GM12801 (cell line): ENCODE results near the gene DHCR24.

Source experiments
- TF ChIP-seq, protein P1 (sequence below): IDR thresholded peaks from one replicate; pipeline ENCODE4 v1.5.1; 2011; ENCODE audit warnings: control low read depth; ENCODE audit not compliant: insufficient read length; ENCODE audit errors: extremely low read depth

DHCR24 gene

DNA sequence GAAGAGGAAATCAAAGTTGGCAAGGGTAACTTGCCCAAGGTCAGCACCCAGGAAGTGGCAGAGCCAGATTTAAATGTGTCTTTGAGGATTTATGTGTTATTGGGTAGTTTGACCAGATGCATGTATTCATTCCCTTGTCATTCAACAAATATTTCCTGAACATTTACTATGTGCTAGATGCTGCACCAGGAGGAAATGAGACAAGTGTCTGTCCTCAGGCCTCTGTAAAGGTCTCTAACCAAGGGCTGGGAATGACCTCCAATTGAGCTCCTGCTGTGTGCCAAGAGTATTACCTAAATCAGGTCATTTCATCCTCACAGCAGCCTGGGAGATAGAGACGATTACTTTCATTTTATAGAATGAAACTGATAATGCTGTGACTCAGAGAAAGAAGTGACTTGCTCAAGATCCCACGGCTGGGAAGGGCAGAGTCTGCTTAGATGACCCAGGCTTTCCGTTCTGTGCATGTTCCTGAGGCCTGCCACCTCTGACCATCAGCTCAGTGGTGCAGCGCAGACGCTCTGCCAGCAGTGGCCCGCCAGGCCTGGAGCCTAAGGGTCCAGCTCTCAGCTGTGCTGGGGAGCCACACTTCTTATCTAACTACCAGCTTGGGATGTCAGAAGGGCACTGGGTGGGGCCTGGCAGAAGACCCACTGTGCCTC lies 82.4 kb downstream of the DHCR24 start:
- TF ChIP-seq, protein P1, sequence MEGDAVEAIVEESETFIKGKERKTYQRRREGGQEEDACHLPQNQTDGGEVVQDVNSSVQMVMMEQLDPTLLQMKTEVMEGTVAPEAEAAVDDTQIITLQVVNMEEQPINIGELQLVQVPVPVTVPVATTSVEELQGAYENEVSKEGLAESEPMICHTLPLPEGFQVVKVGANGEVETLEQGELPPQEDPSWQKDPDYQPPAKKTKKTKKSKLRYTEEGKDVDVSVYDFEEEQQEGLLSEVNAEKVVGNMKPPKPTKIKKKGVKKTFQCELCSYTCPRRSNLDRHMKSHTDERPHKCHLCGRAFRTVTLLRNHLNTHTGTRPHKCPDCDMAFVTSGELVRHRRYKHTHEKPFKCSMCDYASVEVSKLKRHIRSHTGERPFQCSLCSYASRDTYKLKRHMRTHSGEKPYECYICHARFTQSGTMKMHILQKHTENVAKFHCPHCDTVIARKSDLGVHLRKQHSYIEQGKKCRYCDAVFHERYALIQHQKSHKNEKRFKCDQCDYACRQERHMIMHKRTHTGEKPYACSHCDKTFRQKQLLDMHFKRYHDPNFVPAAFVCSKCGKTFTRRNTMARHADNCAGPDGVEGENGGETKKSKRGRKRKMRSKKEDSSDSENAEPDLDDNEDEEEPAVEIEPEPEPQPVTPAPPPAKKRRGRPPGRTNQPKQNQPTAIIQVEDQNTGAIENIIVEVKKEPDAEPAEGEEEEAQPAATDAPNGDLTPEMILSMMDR = no peak

DNA sequence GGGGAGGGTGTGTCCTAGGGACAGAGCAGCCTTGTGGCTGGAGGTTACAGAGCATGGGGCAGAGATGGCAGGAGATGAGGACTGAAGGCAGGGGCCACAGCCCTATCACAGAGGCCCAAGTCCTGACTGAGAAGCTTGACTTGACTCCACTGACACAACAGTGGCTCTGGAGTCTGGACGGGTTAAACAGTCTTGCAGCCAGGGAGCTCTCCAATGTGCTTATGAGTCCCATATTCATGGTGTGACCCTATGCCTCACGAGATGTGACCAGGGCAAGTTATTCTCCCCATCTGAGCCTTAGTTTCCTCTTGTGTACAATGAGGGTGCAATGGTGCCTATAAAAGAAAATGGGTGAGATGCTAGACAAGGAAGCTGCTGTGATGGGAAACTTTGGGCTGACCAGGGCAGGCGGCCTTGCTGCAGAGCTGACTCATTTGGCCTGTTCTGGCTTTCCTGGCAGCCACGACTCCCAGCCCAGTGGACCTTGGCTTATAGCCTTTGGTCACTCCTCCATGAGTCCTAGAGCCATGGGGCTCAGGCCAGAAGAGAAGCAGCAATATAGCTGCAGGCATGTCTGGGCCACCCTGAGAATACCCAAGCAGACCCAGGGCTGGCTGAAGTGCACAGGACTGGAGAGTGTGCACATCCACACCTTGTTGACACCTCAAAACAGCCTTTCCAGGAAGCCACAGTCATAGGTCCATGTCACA lies 83.1 kb downstream of the DHCR24 start:
- TF ChIP-seq, protein P1 = no peak

DNA sequence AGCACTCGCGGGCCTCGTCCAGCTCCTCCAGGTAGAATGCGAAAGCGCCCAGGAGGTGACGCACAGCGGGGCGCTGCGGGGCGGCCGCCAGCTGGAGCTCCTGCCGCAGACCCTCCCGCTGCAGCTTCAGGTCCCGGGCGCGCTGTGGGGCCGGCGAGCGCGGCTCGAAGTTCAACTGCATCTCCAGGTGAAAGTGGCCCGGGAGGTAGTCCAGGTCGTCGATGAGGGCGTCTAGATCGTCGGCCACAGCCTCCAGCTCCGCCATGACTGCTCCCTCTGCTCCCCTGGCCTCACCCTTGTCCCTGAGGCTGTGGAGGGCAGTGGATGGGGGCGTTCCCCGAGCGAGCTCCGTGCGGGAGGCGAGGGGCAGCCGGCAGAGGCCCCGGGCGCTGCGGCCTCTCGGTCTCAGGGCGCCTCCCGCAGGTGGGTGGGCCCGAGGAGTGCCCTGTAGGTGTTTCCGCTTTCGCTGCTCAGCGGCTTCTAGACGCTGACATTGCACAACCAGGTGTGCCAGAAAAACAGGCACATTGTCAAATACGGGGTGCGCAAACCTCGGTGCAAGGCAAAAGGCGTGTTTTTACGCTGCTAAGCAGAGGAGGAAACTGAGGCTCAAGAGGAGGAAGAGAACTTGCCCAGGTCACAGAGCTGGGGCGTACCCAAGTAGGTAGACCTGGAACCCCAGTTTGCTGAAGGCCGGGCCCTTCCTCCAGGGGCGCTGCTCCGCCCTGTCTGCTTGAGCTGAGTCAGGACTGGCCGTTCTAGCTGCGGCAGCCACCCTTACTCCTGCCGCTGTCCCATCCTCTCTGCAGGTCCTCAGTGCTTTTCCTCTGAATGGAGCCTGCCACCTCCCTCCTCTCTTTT lies 85.9 kb downstream of the DHCR24 start, which contains the start of gene TTC22:
TSS of gene TTC22 (minus strand) at position 425 of the 861 bp plus-strand sequence. CDS start at position 265, 160 bp downstream.
- TF ChIP-seq, protein P1 = no peak

DNA sequence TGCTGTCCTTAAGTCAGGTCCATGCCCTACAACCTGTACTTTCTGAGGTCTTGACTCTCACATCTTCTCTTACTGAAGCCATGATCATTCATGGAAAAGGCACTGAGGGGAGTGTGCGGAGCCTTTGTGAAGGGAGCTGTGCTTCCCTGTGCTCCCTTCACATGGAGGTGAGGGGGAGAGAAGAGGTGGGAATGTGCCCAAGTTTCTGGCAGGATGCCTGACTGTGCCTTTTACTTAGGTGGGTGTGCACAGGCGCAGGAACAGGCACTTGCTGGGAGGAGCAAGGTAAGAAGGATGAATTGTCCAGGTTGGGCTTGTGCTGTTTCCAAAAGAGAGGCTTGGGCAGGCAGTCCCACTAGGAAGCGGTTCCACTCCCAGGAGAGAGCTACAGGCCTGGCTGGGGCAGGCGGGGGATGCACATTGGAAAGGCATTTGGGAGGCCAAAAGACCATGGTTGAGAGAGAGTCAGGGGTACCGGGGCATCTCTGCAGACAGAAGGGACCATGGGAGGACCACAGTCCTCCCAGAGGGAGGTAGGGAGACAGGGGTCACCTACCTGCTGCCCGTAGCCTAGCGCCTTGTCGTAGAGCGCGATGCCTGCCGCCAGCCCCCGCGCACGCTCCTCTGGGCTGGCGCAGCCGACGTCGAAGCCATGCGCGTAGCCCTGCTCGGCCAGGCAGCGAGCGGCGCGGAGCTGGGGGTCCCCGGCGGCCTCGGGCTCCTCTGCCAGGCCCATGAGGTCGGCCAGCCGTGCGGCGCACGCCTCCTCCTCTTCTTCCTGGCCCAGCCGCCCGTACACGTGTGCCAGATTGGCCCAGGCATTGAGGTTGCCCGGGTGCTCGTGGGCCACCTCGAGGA lies 86.7 kb downstream of the DHCR24 start:
- TF ChIP-seq, protein P1 = no peak
